Measurements from ENCODE around the gene APBA3. TPM values are rescaled to one million over a fixed set of nuclear protein-coding genes. Genes with fewer than 3 reads are reported as not detected.
A peak's percentile ranks its signal among the peaks of the same experiment; 100 is the strongest.

APBA3 gene
- total and polyA plus RNA-seq, 9 of the 15 experiments (the other 6 are each of a cell fraction or from before 2014, with no cell fraction given) = 0.10 to 29.5 (median 11.5) TPM

GRCh38 chr19:3738477-3739220, 22.8 kb downstream of the APBA3 start (continued):
- TF ChIP-seq RERE (CRISPR knock-in tag; IDR thresholded peaks at IDR 0.05; ENCODE audit: borderline replicate concordance) (no peak), MXI1 (IDR thresholded peaks at IDR 0.05; ENCODE audit: low read depth, low read length) (no peak)
- TF ChIP-seq, protein P1, sequence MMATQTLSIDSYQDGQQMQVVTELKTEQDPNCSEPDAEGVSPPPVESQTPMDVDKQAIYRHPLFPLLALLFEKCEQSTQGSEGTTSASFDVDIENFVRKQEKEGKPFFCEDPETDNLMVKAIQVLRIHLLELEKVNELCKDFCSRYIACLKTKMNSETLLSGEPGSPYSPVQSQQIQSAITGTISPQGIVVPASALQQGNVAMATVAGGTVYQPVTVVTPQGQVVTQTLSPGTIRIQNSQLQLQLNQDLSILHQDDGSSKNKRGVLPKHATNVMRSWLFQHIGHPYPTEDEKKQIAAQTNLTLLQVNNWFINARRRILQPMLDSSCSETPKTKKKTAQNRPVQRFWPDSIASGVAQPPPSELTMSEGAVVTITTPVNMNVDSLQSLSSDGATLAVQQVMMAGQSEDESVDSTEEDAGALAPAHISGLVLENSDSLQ (IDR thresholded peaks at IDR 0.05) = 0 out of 2 replicates have a peak, but pooled peaks have one; percentile 15
